NCI-H187 (cell line): ENCODE measurements around the gene NEK1.

ENCODE experiments used
- DNase-seq, 2 experiments: peaks; one replicate each; lab custom pipeline; 2025; lab: John Stamatoyannopoulos, UW

Gene NEK1

GRCh38 chr4:169367826-169368225 is 244.6 kb downstream of the NEK1 start:
- no peak for DNase-seq

- no peak for DNase-seq
These were observed 245.6 kb downstream of the NEK1 start for GRCh38 chr4:169366821-169367220.

GRCh38 chr4:169362607-169363006 is 249.8 kb downstream of the NEK1 start:
- no peak for DNase-seq

DNA sequence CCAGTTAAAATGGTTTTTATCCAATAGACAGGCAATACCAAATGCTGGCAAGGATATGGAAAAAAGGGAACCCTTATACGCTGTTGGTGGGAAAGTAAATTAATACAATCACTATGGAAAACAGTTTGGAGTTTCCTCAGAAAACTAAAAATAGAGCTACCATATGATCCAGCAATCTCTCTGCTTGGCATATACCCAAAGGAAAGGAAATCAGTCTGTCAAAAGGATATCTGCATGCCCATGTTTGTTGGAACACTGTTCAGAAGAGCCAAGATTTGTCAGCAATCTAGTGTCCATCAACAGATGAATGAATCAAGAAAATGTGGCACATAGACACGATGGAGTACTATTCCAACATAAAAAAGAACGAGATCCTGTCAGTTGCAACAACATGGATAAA is 250.6 kb downstream of the NEK1 start:
- no peak for DNase-seq

DNA sequence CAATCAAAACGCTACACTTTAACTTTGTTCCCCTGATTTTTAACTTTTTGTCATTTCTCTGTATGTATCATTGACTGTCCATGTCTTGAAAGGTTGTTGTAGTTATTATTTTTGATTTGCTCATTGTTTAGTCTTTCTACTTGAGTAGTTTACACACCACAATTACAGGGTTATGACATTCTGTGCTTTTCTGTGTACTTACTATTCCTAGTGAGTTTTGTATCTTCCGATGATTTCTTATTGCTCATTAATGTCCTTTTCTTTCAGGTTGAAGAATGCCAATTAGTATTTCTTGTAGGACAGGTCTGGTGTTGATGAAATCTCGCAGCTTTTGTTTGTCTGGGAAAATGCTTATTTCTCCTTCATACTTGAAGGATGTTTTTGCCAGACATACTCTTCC is 252.4 kb downstream of the NEK1 start:
- no peak for DNase-seq

- DNase-seq, result no peak
These were observed 260.0 kb downstream of the NEK1 start for GRCh38 chr4:169352360-169352759.

GRCh38 chr4:169351872-169352271 is 260.5 kb downstream of the NEK1 start:
- DNase-seq, result no peak

- no peak for DNase-seq
These were observed 263.8 kb downstream of the NEK1 start for GRCh38 chr4:169348541-169348940.

- DNase-seq, result no peak
These were observed 265.5 kb downstream of the NEK1 start for GRCh38 chr4:169346840-169347239.

DNA sequence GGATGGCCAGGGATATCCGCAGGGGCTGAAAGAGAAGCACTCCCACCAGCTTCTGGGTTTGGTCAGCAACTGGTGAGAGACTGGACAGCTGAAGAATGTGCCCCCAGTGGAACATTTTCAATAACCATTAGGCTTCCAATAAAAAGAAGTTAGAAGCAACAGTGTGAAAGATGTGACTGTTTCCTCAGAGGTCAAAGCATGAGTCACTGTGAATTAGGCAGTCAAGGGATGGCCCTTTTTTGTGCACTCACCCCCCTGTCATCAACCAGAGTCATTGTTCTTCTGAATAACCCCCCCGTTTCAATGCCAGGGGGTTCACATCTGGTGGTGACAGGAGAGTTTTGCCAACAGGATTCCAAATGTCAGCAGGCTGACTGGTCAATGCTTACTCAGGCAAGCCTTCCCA is 267.1 kb downstream of the NEK1 start:
- no peak for DNase-seq
